HEK293 (cell line): ENCODE results near the gene LACRT.

Experiments used
- CTCF ChIA-PET: fragments of 350-600 bp; formaldehyde crosslinking; extraction: SDS; loops from one replicate; lab custom pipeline; 2021; ENCODE audit warnings: antibody characterized with exemption; lab: Yijun Ruan, JAX
- POLR2A ChIA-PET: fragments of 300-600 bp; formaldehyde crosslinking; extraction: SDS; loops from one replicate; lab custom pipeline; 2020; ENCODE audit warnings: antibody characterized with exemption, inconsistent platforms; lab: Yijun Ruan, JAX
- H3K27ac ChIP-seq: fragments of 200-500 bp; sonication (Bioruptor generic); 2 replicates; pipeline ENCODE4 v1.5.1; 2014; ENCODE audit warnings: low read depth, low read length, control low read depth, inconsistent platforms; ENCODE audit errors: extremely low read depth
- H3K36me3 ChIP-seq, 2 experiments: fragments of 200-500 bp in 1 of 2; sonication (Bioruptor generic) in 1 of 2; 1 replicate in 1 of 2; 2 replicates in 1 of 2; pipeline ENCODE4 v1.5.1; 2014 to 2017; ENCODE audit warnings: inconsistent platforms in 2 of 2, low read length in 2 of 2; ENCODE audit not compliant: control insufficient read depth in 2 of 2, insufficient read depth in 1 of 2
- H3K4me1 ChIP-seq: fragments of 200-500 bp; sonication (Bioruptor generic); 2 replicates; pipeline ENCODE4 v1.5.1; 2014; ENCODE audit warnings: mild to moderate bottlenecking, low read length, inconsistent platforms; ENCODE audit not compliant: control insufficient read depth, insufficient read depth
- H3K4me3 ChIP-seq: 2 replicates; pipeline ENCODE4 v1.5.1; 2011; ENCODE audit warnings: low read depth, mild to moderate bottlenecking, control low read depth, low read length, moderate library complexity
- H3K9me3 ChIP-seq: fragments of 200-500 bp; sonication (Bioruptor generic); 2 replicates; pipeline ENCODE4 v1.5.1; 2014; ENCODE audit warnings: low read depth, low read length, inconsistent platforms; ENCODE audit not compliant: control insufficient read depth, insufficient read depth
- AEBP2 ChIP-seq: fragments of 450-650 bp; formaldehyde crosslinking; IDR thresholded peaks from 2 replicates; pipeline ENCODE4 v1.5.1; 2016; ENCODE audit warnings: missing biosample characterization, missing genetic modification characterization, borderline replicate concordance
- CTCF ChIP-seq: fragments of 450-650 bp; formaldehyde crosslinking; IDR thresholded peaks from 2 replicates; pipeline ENCODE4 v1.5.1; 2016; ENCODE audit warnings: missing biosample characterization, missing genetic modification characterization
- KLF8 ChIP-seq: fragments of 450-650 bp; formaldehyde crosslinking; IDR thresholded peaks from 2 replicates; pipeline ENCODE4 v1.5.1; 2016; ENCODE audit warnings: missing biosample characterization, missing genetic modification characterization
- MZF1 ChIP-seq: fragments of 450-650 bp; formaldehyde crosslinking; IDR thresholded peaks from 2 replicates; pipeline ENCODE4 v1.5.1; 2017; ENCODE audit warnings: missing biosample characterization, missing genetic modification characterization, borderline replicate concordance
- TCF7L2 ChIP-seq: IDR thresholded peaks from 2 replicates; pipeline ENCODE4 v1.6.1; 2011; ENCODE audit warnings: low read depth, mild to moderate bottlenecking, inconsistent platforms, low read length, moderate library complexity, borderline replicate concordance
- ZBTB17 ChIP-seq: fragments of 450-650 bp; formaldehyde crosslinking; IDR thresholded peaks from 2 replicates; pipeline ENCODE4 v1.5.1; 2016; ENCODE audit warnings: missing biosample characterization, missing genetic modification characterization
- ZBTB21 ChIP-seq: fragments of 450-650 bp; formaldehyde crosslinking; IDR thresholded peaks from 2 replicates; pipeline ENCODE4 v1.5.1; 2017; ENCODE audit warnings: missing biosample characterization, missing genetic modification characterization
- ZBTB48 ChIP-seq: fragments of 450-650 bp; formaldehyde crosslinking; IDR thresholded peaks from 2 replicates; pipeline ENCODE4 v1.5.1; 2016; ENCODE audit warnings: missing biosample characterization, missing genetic modification characterization
- ZFHX2 ChIP-seq: fragments of 450-650 bp; formaldehyde crosslinking; conservative IDR thresholded peaks from 2 replicates; pipeline ENCODE4 v1.5.1; 2016; ENCODE audit warnings: missing biosample characterization, missing genetic modification characterization
- ZNF10 ChIP-seq: fragments of 450-650 bp; formaldehyde crosslinking; IDR thresholded peaks from 2 replicates; pipeline ENCODE4 v1.5.1; 2017; ENCODE audit warnings: missing biosample characterization, missing genetic modification characterization
- ZNF174 ChIP-seq: fragments of 450-650 bp; formaldehyde crosslinking; IDR thresholded peaks from 2 replicates; pipeline ENCODE4 v1.5.0; 2017; ENCODE audit warnings: missing biosample characterization, mild to moderate bottlenecking, missing genetic modification characterization
- ZNF211 ChIP-seq: fragments of 450-650 bp; formaldehyde crosslinking; IDR thresholded peaks from 2 replicates; pipeline ENCODE4 v1.5.1; 2016; ENCODE audit warnings: low read depth, missing biosample characterization, missing genetic modification characterization
- ZNF335 ChIP-seq: fragments of 450-650 bp; formaldehyde crosslinking; conservative IDR thresholded peaks from 2 replicates; pipeline ENCODE4 v1.5.1; 2016; ENCODE audit warnings: missing biosample characterization, missing genetic modification characterization
- ZNF398 ChIP-seq: fragments of 450-650 bp; formaldehyde crosslinking; IDR thresholded peaks from 2 replicates; pipeline ENCODE4 v1.5.1; 2017; ENCODE audit warnings: missing biosample characterization, missing genetic modification characterization
- ZNF404 ChIP-seq: fragments of 450-650 bp; formaldehyde crosslinking; IDR thresholded peaks from 2 replicates; pipeline ENCODE4 v1.5.1; 2017; ENCODE audit warnings: missing biosample characterization, missing genetic modification characterization
- ZNF416 ChIP-seq: fragments of 450-650 bp; formaldehyde crosslinking; IDR thresholded peaks from 2 replicates; pipeline ENCODE4 v1.5.1; 2016; ENCODE audit warnings: missing biosample characterization, missing genetic modification characterization
- ZNF548 ChIP-seq: fragments of 450-650 bp; formaldehyde crosslinking; IDR thresholded peaks from 2 replicates; pipeline ENCODE4 v1.5.1; 2016; ENCODE audit warnings: missing biosample characterization, missing genetic modification characterization
- ZNF600 ChIP-seq: fragments of 450-650 bp; formaldehyde crosslinking; IDR thresholded peaks from 2 replicates; pipeline ENCODE4 v1.5.1; 2016; ENCODE audit warnings: missing biosample characterization, missing genetic modification characterization
- ZNF621 ChIP-seq: fragments of 450-650 bp; formaldehyde crosslinking; IDR thresholded peaks from 2 replicates; pipeline ENCODE4 v1.5.1; 2017; ENCODE audit warnings: missing biosample characterization, missing genetic modification characterization
- ZNF654 ChIP-seq: fragments of 450-650 bp; formaldehyde crosslinking; IDR thresholded peaks from 2 replicates; pipeline ENCODE4 v1.5.1; 2016; ENCODE audit warnings: low read depth, missing biosample characterization, missing genetic modification characterization
- ZNF658 ChIP-seq: fragments of 450-650 bp; formaldehyde crosslinking; IDR thresholded peaks from 2 replicates; pipeline ENCODE4; 2016; ENCODE audit warnings: missing biosample characterization, missing genetic modification characterization
- ZNF660 ChIP-seq: fragments of 450-650 bp; IDR thresholded peaks from 2 replicates; pipeline ENCODE4 v1.5.1; 2018; ENCODE audit warnings: missing biosample characterization, mild to moderate bottlenecking, missing genetic modification characterization
- ZNF677 ChIP-seq: fragments of 450-650 bp; IDR thresholded peaks from 2 replicates; pipeline ENCODE4 v1.5.0; 2018; ENCODE audit warnings: missing biosample characterization, mild to moderate bottlenecking, missing genetic modification characterization, moderate library complexity
- ZNF776 ChIP-seq: fragments of 450-650 bp; formaldehyde crosslinking; IDR thresholded peaks from 2 replicates; pipeline ENCODE4 v1.5.0; 2017; ENCODE audit warnings: missing biosample characterization, missing genetic modification characterization, borderline replicate concordance
- TF ChIP-seq, protein P1 (sequence below): fragments of 450-650 bp; formaldehyde crosslinking; conservative IDR thresholded peaks from 2 replicates; pipeline ENCODE4 v1.5.1; 2016; ENCODE audit warnings: low read depth, missing biosample characterization, missing genetic modification characterization
- TF ChIP-seq, protein P2 (sequence below): fragments of 450-650 bp; formaldehyde crosslinking; IDR thresholded peaks from 2 replicates; pipeline ENCODE4 v1.5.1; 2016; ENCODE audit warnings: missing biosample characterization, missing genetic modification characterization
- TF ChIP-seq, protein P3 (sequence below): IDR thresholded peaks from 2 replicates; pipeline ENCODE4 v1.6.1; 2011; ENCODE audit warnings: mild to moderate bottlenecking, low read depth, low read length, borderline replicate concordance

Gene LACRT

DNA sequence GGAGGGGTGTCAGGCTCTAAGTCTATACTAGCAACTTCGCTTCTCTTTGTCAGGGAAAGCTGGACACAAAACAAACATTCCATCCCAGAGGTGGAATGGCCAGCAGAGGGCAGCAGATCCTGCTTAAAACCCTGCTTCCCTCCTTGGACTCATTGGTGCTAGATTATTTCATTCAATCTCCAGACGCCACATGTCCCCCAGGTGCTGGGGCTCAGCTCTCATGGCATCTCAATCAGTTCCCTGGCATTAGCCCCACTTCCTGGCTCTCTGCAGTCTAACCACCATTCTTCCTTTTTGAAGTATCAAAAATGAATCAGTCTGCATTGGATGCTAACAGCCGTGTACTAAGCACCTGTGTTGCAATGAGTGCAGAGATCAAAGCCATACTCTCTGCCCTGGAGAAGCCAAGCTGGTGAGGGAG lies 38.2 kb downstream of the LACRT start:
- Histone ChIP-seq H3K4me3 (no peak overlapping the region), H3K27ac (no peak overlapping the region), H3K9me3 (no peaks in the 10 kb centered on the region), H3K36me3 (no peaks in the 10 kb centered on the region), H3K4me1 (no peaks in the 10 kb centered on the region)
- POLR2A ChIA-PET: no interaction called here
- CTCF ChIA-PET: interaction anchor here (0.6 to 5.7 kb wide), 38 partner anchors 9 to 394 kb away, joined by 3 to 64 read pairs (median 5); partner anchors contain the start of gene LACRT
- TF ChIP-seq, protein P1, sequence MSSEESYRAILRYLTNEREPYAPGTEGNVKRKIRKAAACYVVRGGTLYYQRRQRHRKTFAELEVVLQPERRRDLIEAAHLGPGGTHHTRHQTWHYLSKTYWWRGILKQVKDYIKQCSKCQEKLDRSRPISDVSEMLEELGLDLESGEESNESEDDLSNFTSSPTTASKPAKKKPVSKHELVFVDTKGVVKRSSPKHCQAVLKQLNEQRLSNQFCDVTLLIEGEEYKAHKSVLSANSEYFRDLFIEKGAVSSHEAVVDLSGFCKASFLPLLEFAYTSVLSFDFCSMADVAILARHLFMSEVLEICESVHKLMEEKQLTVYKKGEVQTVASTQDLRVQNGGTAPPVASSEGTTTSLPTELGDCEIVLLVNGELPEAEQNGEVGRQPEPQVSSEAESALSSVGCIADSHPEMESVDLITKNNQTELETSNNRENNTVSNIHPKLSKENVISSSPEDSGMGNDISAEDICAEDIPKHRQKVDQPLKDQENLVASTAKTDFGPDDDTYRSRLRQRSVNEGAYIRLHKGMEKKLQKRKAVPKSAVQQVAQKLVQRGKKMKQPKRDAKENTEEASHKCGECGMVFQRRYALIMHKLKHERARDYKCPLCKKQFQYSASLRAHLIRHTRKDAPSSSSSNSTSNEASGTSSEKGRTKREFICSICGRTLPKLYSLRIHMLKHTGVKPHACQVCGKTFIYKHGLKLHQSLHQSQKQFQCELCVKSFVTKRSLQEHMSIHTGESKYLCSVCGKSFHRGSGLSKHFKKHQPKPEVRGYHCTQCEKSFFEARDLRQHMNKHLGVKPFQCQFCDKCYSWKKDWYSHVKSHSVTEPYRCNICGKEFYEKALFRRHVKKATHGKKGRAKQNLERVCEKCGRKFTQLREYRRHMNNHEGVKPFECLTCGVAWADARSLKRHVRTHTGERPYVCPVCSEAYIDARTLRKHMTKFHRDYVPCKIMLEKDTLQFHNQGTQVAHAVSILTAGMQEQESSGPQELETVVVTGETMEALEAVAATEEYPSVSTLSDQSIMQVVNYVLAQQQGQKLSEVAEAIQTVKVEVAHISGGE (tag by site-specific recombination): no peak
- TF ChIP-seq ZBTB17 (tag by site-specific recombination): 0 out of 2 replicates have a peak, but pooled peaks have one; percentile 23
- TF ChIP-seq ZNF398 (tag by site-specific recombination): no peak
- 0 out of 2 replicates have a peak, but pooled peaks have one; percentile 22 for TF ChIP-seq ZNF600 (tag by site-specific recombination)
- TF ChIP-seq, protein P2, sequence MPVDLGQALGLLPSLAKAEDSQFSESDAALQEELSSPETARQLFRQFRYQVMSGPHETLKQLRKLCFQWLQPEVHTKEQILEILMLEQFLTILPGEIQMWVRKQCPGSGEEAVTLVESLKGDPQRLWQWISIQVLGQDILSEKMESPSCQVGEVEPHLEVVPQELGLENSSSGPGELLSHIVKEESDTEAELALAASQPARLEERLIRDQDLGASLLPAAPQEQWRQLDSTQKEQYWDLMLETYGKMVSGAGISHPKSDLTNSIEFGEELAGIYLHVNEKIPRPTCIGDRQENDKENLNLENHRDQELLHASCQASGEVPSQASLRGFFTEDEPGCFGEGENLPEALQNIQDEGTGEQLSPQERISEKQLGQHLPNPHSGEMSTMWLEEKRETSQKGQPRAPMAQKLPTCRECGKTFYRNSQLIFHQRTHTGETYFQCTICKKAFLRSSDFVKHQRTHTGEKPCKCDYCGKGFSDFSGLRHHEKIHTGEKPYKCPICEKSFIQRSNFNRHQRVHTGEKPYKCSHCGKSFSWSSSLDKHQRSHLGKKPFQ (tag by site-specific recombination): no peak
- no peak for TF ChIP-seq AEBP2 (tag by site-specific recombination)
- no peak for TF ChIP-seq ZNF10
- peak; percentile 80 for TF ChIP-seq ZNF654 (tag by site-specific recombination)
- peak; percentile 49; the same call in 1 of the 2 replicates for TF ChIP-seq CTCF (tag by site-specific recombination)
- TF ChIP-seq ZBTB48 (tag by site-specific recombination): no peak
- TF ChIP-seq ZNF660 (tag by site-specific recombination): peak; percentile 66; the same call in 1 of the 2 replicates
- no peak for TF ChIP-seq ZNF416 (tag by site-specific recombination)
- no peak for TF ChIP-seq ZNF677
- TF ChIP-seq MZF1 (tag by site-specific recombination): no peak
- TF ChIP-seq, protein P3, sequence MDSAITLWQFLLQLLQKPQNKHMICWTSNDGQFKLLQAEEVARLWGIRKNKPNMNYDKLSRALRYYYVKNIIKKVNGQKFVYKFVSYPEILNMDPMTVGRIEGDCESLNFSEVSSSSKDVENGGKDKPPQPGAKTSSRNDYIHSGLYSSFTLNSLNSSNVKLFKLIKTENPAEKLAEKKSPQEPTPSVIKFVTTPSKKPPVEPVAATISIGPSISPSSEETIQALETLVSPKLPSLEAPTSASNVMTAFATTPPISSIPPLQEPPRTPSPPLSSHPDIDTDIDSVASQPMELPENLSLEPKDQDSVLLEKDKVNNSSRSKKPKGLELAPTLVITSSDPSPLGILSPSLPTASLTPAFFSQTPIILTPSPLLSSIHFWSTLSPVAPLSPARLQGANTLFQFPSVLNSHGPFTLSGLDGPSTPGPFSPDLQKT: no peak
- TF ChIP-seq ZNF335 (tag by site-specific recombination): no peak
- TF ChIP-seq ZNF174 (tag by site-specific recombination): no peak
- TF ChIP-seq ZNF658 (tag by site-specific recombination): no peak
- no peak for TF ChIP-seq ZNF211 (tag by site-specific recombination)
- no peak for TF ChIP-seq KLF8 (tag by site-specific recombination)
- TF ChIP-seq ZNF621 (tag by site-specific recombination): no peak
- TF ChIP-seq ZNF776 (tag by site-specific recombination): no peak
- TF ChIP-seq ZFHX2 (tag by site-specific recombination): no peak
- no peak for TF ChIP-seq ZNF548
- TF ChIP-seq TCF7L2: no peak
- no peak for TF ChIP-seq ZNF404 (tag by site-specific recombination)
- no peak for TF ChIP-seq ZBTB21 (tag by site-specific recombination)
